HS-5 (cell line): ENCODE results near the gene PEAR1.
"Not testable (repeated sequence)": the region's sequence is repeated elsewhere in the genome, so short reads cannot be mapped to it uniquely, and the experiment has no call there.

ENCODE experiments used
- DNase-seq: peaks from one replicate; pipeline ENCODE4 v3.0.0-alpha.2; 2012; ENCODE audit warnings: low read depth

Gene PEAR1

GRCh38 chr1:156921053-156921529 lies 27.6 kb downstream of the PEAR1 start:
- no peak for DNase-seq

- DNase-seq: no peak
These were observed 29.6 kb downstream of the PEAR1 start for GRCh38 chr1:156922986-156923669.

GRCh38 chr1:156923670-156924477 lies 30.4 kb downstream of the PEAR1 start:
- DNase-seq: no peak

- DNase-seq: no peak
These were observed 31.1 kb downstream of the PEAR1 start for GRCh38 chr1:156924478-156925153.

- no peak for DNase-seq
These were observed 31.9 kb downstream of the PEAR1 start for GRCh38 chr1:156925154-156926010.

GRCh38 chr1:156926175-156926574 lies 32.7 kb downstream of the PEAR1 start:
- DNase-seq: no peak

- not testable (repeated sequence) for DNase-seq
These were observed 33.2 kb downstream of the PEAR1 start for GRCh38 chr1:156926695-156927094.

GRCh38 chr1:156927215-156928042 lies 33.9 kb downstream of the PEAR1 start:
- DNase-seq: peak; percentile 46

- DNase-seq: no peak
These were observed 34.6 kb downstream of the PEAR1 start for GRCh38 chr1:156928043-156928602.

- DNase-seq: no peak
These were observed 36.2 kb downstream of the PEAR1 start for GRCh38 chr1:156929596-156930238.

GRCh38 chr1:156930483-156930882 lies 37.0 kb downstream of the PEAR1 start:
- DNase-seq: no peak

GRCh38 chr1:156931211-156931952 lies 37.9 kb downstream of the PEAR1 start:
- no peak for DNase-seq

GRCh38 chr1:156931974-156932710 lies 38.6 kb downstream of the PEAR1 start:
- DNase-seq: no peak

- no peak for DNase-seq
These were observed 39.6 kb downstream of the PEAR1 start for GRCh38 chr1:156933136-156933535.

- DNase-seq: no peak
These were observed 42.1 kb downstream of the PEAR1 start for GRCh38 chr1:156935505-156936128.

GRCh38 chr1:156936191-156936590 lies 42.7 kb downstream of the PEAR1 start:
- no peak for DNase-seq

- no peak for DNase-seq
These were observed 43.3 kb downstream of the PEAR1 start for GRCh38 chr1:156936721-156937220.

GRCh38 chr1:156937883-156938282 lies 44.4 kb downstream of the PEAR1 start:
- DNase-seq: no peak
